Stimulated activated CD4-positive, alpha-beta T cell treated with anti-CD3 and anti-CD28 coated beads, Interleukin-4, amount 100 ng/mL, for 48 hours (primary cell): ENCODE data around the gene GRAMD1B.

Source experiments
- DNase-seq, 2 donors: peaks; one replicate each; pipeline ENCODE4 v3.0.0-alpha.2; 2020; ENCODE audit warnings: low read depth in 2 of 2

The GRAMD1B gene

GRCh38 chr11:123409456-123410217, 20.4 kb upstream of the GRAMD1B start:
- no peak for DNase-seq

DNA sequence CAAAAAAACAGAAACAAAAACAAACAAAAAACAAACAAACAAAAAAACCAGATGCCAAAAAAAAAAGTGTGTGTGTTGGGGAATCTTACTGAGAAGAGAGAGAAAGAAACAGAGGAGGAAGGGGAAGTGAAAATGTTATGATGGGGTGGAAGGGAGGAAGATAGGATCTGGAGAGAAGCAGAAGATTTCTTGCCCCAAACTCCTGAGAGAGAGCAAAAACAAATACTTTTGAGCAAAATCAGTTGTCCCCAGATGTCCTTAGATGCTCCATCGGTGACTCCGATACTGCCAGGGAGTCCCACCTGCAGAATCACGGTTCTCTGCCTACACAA, 19.9 kb upstream of the GRAMD1B start:
- DNase-seq: no peak

- DNase-seq: no peak
Observed at GRCh38 chr11:123413636-123414035, 16.4 kb upstream of the GRAMD1B start.

DNA sequence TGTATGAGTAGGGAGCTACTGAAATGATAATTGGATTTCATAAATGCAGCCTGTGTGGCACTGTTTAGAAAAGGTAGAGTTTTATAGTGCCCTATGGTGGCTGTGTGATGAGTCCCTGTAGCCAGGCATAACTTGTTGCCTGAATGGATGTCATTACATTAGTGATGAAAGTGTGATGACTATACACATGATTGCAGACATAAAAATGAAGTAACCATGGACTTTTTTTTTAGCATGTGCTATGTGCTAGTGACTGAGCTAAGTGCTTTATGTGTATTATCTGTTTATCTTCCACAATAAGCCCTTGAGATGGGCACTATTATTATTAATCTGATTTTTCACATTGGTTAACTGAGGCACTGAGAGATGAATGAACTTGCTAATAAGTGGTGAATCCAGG, 13.5 kb upstream of the GRAMD1B start:
- no peak for DNase-seq

DNA sequence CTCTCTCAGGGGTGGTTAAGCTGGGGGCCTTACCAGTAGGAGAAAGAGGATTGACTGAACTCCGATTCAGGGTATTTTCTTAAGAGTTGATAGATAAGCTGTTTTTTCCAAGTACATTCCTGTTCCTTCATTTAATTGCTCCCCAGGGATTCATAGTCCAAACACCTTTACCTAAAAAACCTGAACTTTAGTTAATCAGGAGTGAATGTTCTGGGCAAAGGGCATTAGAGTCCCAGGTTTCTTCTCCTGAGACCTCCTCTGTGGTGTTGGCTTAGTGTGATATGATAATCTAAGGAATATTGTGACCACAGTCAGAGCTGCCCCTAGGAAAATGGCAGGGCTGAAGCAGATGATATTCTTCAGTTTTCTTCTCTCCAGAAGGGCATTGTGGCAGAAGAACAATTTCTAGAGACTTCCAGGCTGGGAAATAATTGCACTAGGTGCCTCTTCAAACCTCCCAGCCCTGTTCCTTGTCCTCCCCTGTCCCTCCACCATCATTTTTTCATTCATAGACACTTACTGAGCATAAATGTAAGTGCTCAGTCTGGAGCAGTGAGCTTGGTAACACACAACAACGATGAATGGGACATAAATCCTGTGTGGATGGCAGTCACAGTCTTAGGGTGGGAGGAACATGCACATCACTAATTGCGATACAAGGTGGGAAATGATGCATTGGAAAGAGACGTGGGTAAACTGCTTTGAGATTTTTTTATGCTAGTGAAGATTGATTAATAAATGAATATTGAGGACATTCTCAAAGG, 11.5 kb upstream of the GRAMD1B start:
- DNase-seq: no peak

DNA sequence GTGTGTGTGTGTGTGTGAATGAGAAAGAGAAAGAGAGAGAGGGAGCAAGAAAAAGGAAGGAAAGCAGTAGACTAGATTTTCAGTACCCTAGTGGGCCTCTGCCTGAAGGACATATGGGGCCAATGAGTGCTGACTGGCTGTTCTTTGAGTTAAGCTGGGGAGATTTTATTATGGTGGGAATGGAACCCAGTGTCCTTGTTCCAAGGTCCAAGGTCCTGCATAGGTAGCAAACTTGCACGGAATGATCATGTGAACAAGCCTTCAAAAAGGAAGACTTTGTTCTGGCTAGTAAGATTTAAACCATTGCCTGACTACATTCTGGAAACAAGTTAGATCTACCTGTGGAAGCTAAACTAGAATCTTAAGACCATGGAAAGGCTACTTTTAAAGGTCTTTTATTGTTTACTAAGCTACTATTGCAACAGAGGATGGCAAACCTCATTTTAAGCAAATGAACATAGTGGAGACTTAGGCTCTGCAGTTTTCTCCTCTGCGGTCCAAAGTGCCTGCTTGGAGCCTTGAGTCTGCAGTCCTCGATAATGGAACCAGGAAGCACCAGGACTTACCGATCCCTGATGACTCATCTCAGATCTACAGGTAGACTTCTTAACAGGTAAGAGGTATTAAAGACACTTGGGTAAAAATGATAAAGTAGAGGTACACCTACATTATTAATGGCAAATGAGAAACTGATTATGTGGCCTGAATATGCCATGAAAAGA, 10.2 kb upstream of the GRAMD1B start:
- DNase-seq: no peak

DNA sequence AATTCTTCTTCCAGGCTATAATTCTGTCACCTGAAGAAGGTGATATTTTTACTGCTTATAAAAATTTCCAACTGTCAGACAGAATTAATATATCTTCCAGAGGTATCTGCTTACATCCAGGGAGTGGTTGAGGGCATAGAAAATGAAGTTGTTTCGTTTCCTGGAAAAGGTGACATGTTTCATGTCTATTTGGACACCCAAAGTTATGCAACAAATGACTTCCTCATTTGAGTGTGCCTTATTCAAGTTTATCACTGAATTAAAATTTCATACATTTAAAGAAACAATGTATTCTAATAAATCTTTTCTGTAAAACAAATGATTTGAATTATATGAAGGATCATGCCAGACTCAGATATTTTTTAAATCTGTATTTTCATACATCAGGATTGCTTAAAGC, 8.5 kb upstream of the GRAMD1B start:
- no peak for DNase-seq

DNA sequence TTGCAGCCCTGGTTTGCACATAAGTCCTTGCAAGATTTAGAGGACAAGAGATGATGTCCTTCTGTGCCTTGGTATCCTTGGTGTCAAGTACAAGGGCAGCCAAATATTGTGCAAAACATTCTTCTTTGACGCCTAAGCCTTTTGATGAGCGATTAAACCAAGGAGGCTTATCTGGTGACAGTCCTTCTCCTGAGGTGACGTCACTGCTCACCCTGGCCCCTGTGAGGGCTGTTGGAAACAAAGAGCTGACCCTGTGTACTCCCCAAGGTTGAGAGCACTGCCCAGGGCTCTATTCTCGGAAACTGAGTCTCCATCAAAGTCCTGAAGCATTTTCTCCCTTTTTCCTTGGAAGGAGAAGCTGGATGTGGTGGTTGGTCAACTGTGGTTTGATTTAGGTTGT, 4.7 kb upstream of the GRAMD1B start:
- DNase-seq: no peak

DNA sequence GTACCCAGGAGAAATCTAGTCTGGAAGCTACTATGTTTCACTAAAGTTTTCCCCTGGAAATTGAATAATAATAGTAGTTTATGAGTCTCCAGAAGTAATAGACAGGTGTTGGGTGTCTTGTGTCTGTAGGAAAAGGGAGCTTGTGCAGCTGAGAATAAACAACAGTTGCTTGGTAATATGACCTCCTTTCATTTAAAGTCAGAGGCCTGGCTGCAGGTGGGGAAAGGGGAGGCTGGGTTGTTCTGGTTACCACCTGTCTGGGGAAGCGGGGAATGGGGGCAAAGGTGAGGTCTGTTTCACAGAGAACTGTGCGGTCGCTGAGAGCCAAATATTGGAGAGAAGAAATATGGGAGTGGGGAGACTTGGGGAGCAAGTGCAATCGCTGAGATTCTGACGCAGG, 3.3 kb upstream of the GRAMD1B start:
- DNase-seq: no peak

DNA sequence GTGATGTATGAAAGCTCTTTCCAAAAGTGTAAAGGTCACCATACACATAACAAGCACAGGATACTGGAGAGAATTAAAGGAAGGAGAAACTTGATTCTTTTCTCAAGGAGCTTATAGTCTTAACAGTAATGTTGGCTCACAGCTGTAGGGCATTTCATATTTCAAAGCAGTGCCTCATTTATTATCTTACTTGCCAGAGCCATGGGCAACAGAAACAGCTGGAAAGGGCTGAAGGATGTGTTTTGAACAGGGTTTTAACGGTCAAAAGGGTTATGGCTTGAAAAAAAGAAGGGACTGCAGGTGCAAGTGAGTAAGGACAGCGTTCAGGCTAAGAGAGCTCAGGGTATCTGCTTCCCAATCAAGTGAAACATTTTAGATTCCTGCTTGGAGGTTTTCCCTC, 2.7 kb upstream of the GRAMD1B start:
- DNase-seq: no peak

GRCh38 chr11:123428116-123428715, 1.9 kb upstream of the GRAMD1B start:
- no peak for DNase-seq

GRCh38 chr11:123429336-123429735, 733 bp upstream of the GRAMD1B start:
- DNase-seq: no peak

GRCh38 chr11:123430721-123431497, 840 bp downstream of the GRAMD1B start:
- peak; percentile 43 to 56 for DNase-seq

DNA sequence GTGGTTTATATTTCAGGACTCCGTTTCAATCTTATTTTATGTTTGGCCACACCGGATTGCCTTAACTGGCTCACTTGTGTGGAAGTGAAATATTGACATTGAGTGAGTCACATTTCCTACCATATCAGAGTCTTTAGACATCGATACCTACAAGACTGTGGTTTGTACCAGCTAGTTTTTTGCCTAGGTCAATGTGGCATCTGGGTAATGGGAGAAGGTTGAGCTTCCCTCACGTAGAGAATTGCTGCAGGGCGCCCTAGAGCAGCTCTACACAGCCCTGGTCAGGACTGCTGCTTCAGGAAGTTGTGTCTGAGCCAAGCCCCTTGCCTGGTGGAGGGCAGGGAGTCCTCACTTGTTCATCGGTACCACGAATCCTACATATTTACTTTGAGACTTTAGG, 1.6 kb downstream of the GRAMD1B start:
- no peak for DNase-seq

- peak in 1 of 2 donors; percentile 29 for DNase-seq
Observed at GRCh38 chr11:123434262-123434661, 4.2 kb downstream of the GRAMD1B start.

DNA sequence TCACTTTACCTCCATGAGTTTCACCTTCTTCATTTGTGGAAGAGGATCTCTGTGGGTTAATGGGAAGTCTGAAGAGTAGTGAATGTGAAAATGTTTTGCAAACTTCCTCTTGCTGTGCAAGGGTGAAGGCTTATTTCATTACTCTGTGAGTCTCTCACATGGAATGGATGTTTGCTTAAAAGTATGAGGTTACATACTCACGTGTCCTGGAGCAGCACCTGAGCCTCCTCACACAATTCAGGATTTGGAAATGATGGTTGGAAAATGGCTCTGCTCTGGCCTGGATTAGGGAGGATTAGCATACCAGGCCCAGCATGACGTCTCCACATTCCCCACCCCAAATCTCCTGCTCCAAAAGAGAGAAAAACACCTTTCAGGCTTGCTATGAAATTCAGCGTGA, 4.8 kb downstream of the GRAMD1B start:
- DNase-seq: no peak

DNA sequence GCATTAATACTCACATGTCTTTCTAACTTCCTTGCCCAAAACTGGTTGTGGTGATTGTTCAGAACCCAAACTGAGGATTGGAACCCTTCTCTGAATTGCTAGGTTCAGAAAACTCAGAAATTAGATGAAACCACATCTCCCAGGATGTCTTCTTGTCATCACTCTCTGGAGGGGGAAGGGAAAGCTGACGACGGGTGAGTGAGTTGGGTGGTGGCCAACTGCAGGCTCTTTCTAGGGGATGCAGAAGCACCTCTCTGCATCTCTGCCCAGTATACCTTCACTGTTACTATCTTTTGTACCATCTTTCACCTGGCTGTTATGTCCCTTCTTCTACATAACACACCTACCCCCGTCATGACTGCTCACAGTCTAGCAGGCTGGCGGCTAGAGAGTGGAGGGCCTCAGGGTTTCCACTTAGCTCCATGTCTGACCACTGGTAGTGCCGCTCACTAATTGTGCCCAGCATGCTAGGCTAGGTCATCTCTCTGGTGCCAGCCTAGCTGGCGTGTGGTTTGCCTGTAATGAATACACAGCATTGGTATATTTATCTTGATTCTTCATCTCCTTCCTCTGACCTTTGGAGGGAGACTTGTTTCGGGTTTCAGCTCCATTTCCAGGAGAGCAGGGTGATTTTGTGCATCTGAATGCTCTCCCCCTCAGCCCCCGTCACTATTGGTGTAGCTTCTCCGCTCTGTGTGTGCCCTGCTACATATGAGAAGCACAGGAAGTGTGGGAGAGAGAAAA, 7.3 kb downstream of the GRAMD1B start:
- no peak for DNase-seq

GRCh38 chr11:123438131-123438627, 8.1 kb downstream of the GRAMD1B start:
- no peak for DNase-seq

DNA sequence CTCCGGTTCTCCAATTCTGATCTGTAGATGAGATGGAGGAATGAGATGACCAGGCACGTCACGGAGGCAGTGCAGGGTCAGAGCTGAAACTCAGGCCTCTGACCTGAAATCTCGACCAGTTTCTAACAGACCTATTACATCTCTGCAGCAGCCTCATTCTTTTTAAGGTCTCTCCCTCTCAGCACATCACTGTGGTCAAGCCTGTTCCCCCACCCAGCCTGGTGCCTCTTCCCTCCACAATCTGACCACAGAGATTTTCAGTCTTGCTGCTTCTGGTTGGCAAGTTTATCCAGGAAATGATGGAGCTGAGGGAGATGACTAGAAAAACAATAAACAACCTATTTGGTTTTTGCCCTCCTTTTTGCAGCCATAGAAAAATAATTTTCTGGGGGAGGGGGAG, 9.5 kb downstream of the GRAMD1B start:
- no peak for DNase-seq

- no peak for DNase-seq
Observed at GRCh38 chr11:123441161-123441560, 11.1 kb downstream of the GRAMD1B start.
